ENCODE results near the gene PHGDH.

GRCh38 chr1:119778359-119778758 lies 66.6 kb downstream of the PHGDH start:
- no peak for TF ChIP-seq FOXM1 (IDR thresholded peaks at IDR 0.05; ENCODE audit: borderline replicate concordance)
- TF ChIP-seq SUZ12 (IDR thresholded peaks at IDR 0.05): no peak
- TF ChIP-seq L3MBTL2 (conservative IDR thresholded peaks at IDR 0.05): no peak
- TF ChIP-seq BHLHE40 (IDR thresholded peaks at IDR 0.05; ENCODE audit: borderline replicate concordance): no peak
- no peak for TF ChIP-seq ARNT (IDR thresholded peaks at IDR 0.05)
- no peak for TF ChIP-seq FOXA1 (IDR thresholded peaks at IDR 0.05)
- TF ChIP-seq ZNF384 (IDR thresholded peaks at IDR 0.05): no peak
- no peak for TF ChIP-seq PKNOX1 (IDR thresholded peaks at IDR 0.05)
- no peak for TF ChIP-seq HDGF (IDR thresholded peaks at IDR 0.05; ENCODE audit: borderline replicate concordance)
- TF ChIP-seq CTBP1 (IDR thresholded peaks at IDR 0.05; ENCODE audit: borderline replicate concordance): no peak
- no peak for TF ChIP-seq SP1 (IDR thresholded peaks at IDR 0.05)
- no peak for TF ChIP-seq FOXK2 (IDR thresholded peaks at IDR 0.05)
- no peak for TF ChIP-seq TARDBP (IDR thresholded peaks at IDR 0.05)
